ENCODE results near the gene MED12. TPM values are rescaled to one million over a fixed set of nuclear protein-coding genes. Genes with fewer than 3 reads are reported as not detected.

The MED12 gene
- total RNA-seq, 2 donors from 2014 or later = 29.4 to 82.3 TPM

DNA sequence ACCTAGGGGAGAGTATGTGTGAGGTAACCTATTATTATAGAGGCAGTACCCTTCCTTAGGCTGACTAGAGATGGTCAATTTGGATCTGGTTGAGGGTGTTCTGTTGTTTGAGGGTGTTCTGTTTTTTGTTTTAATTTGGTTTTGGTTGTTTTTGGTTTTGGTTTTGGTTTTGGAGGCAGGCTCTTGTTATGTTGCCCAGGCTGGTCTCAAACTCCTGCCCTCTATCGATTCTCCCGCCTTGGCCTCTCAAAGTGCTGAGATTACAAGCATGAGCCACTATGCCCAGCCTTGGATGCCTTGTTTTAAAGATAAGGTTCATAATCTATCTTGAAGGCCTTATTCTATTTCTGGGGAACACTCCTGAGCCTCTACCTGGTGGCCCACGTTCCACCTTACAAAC, 12.8 kb upstream of the MED12 start:
- TF ChIP-seq POLR2AphosphoS5 (IDR thresholded peaks at IDR 0.05) = no peak
- no peak for TF ChIP-seq POLR2A (IDR thresholded peaks at IDR 0.05)
- TF ChIP-seq, protein P1, sequence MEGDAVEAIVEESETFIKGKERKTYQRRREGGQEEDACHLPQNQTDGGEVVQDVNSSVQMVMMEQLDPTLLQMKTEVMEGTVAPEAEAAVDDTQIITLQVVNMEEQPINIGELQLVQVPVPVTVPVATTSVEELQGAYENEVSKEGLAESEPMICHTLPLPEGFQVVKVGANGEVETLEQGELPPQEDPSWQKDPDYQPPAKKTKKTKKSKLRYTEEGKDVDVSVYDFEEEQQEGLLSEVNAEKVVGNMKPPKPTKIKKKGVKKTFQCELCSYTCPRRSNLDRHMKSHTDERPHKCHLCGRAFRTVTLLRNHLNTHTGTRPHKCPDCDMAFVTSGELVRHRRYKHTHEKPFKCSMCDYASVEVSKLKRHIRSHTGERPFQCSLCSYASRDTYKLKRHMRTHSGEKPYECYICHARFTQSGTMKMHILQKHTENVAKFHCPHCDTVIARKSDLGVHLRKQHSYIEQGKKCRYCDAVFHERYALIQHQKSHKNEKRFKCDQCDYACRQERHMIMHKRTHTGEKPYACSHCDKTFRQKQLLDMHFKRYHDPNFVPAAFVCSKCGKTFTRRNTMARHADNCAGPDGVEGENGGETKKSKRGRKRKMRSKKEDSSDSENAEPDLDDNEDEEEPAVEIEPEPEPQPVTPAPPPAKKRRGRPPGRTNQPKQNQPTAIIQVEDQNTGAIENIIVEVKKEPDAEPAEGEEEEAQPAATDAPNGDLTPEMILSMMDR (IDR thresholded peaks at IDR 0.05) = no peak
- Histone ChIP-seq H3K27me3 (replicated peaks; ENCODE audit: insufficient read depth) (no peaks in the 10 kb centered on the region), H3K27ac (no peak overlapping the region), H3K36me3 (no peaks in the 10 kb centered on the region), H3K9me3 (no peaks in the 10 kb centered on the region), H3K4me3 (no peak overlapping the region), H3K4me1 (replicated peaks) (no peaks in the 10 kb centered on the region)
- no peak for DNase-seq (ENCODE audit: low spot score)
- 90% methylated on average over 3 of the region's 3 CpGs for WGBS
- intact Hi-C loops (cut with DNase I) = no loop called here

DNA sequence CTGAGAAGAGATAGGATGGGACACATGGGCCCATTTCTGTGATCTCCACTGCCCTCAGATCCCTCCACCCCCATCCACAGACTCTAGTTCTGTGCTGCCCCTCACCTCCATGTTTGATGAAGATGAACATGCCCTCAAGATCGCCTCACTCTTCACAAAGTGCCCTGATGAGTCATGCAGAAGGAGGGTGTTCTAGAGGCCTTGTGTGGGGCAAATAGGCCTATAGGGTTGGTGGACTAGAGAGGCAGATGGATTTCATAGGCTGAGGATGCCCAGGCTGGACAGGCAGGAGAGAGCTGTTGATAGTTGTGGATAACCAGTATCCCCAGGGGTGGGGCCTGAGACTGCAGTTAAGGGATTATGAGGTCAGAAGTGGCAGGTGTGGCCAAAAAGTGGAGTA, 12.0 kb upstream of the MED12 start, which contains the start of gene CXorf65:
CXorf65 (minus strand) TSS at position 314 of the 400 bp plus-strand sequence; CDS start at position 130, 184 bp downstream.
- WGBS = 100% methylated on average over 1 of the region's 1 CpG
- Histone ChIP-seq H3K9me3 (no peaks in the 10 kb centered on the region), H3K36me3 (no peaks in the 10 kb centered on the region), H3K27ac (no peak within 1 kb of the TSS), H3K4me1 (replicated peaks) (no peaks in the 10 kb centered on the region), H3K27me3 (replicated peaks; ENCODE audit: insufficient read depth) (no peaks in the 10 kb centered on the region), H3K4me3 (no peak within 1 kb of the TSS)
- no peak for DNase-seq (ENCODE audit: low spot score)
- TF ChIP-seq, protein P1 (IDR thresholded peaks at IDR 0.05) = no peak
- no peak for TF ChIP-seq POLR2A (IDR thresholded peaks at IDR 0.05)
- TF ChIP-seq POLR2AphosphoS5 (IDR thresholded peaks at IDR 0.05) = no peak
- intact Hi-C loops (cut with DNase I) = no loop called here

DNA sequence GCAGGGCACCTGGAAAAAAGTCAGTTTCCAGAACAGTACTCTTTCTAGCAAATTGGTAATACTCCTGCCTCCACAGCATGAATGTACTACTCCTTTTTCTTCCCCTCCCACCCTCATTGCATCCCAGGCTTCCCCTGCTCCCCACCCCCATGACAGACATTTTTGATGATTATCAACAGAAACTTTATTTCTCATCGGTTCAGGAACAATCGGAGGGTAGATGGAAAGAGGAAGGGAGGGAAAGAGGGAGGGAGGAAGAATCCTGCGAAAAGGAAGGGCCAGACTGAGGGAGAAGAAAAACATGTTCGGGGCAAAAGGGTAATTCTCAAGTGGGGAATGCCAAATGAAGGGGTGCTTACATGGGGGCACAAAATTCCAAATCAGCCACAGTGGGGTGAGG, 11.2 kb upstream of the MED12 start:
- H3K36me3 ChIP-seq = no peaks in the 10 kb centered on the region
- H3K4me1 ChIP-seq (replicated peaks) = no peaks in the 10 kb centered on the region
- H3K9me3 ChIP-seq = no peaks in the 10 kb centered on the region
- DNase-seq (ENCODE audit: low spot score) = no peak
- 59% methylated on average over 4 of the region's 4 CpGs for WGBS
- H3K27me3 ChIP-seq (replicated peaks; ENCODE audit: insufficient read depth) = no peaks in the 10 kb centered on the region
- H3K27ac ChIP-seq = no peak overlapping the region
- H3K4me3 ChIP-seq = no peak overlapping the region
- intact Hi-C loops (cut with DNase I) = no loop called here
- no peak for TF ChIP-seq POLR2AphosphoS5 (IDR thresholded peaks at IDR 0.05)
- no peak for TF ChIP-seq POLR2A (IDR thresholded peaks at IDR 0.05)
- TF ChIP-seq, protein P1 (IDR thresholded peaks at IDR 0.05) = no peak

DNA sequence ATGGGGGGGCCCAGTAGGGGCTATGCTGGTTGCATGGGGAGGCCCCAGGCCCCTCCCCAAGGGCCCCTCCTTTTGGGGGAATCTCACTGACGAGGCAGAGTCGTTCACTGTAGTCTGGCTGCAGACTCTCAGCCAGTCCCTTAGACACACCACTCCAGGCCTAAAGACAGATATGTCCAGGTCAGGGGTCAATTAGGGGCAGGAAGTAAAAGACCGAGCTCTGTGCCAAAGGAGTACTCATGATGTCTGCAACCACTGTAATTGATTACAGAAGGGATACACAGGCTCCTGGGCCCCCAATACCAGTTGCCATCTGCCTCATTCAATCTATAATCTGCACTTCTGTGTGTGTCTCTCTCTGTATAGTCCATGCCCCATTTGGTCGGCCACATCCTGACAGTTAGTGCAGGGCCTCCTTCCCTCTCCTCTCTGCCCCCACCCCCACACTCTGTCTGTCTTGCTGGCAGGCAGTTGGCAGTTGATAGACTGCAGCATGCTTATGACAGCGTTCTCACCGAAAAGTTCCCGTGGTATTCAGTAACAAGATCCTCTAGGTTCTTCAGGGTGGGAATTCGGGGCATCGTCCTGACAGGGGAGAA, 10.5 kb upstream of the MED12 start:
- no peak overlapping the region for H3K4me3 ChIP-seq
- H3K27ac ChIP-seq = no peak overlapping the region
- H3K27me3 ChIP-seq (replicated peaks; ENCODE audit: insufficient read depth) = no peaks in the 10 kb centered on the region
- WGBS = 30% methylated on average over 6 of the region's 9 CpGs
- TF ChIP-seq POLR2AphosphoS5 (IDR thresholded peaks at IDR 0.05) (no peak), POLR2A (IDR thresholded peaks at IDR 0.05) (no peak)
- TF ChIP-seq, protein P1 (IDR thresholded peaks at IDR 0.05) = no peak
- H3K36me3 ChIP-seq = no peaks in the 10 kb centered on the region
- no peaks in the 10 kb centered on the region for H3K4me1 ChIP-seq (replicated peaks)
- no peak for DNase-seq (ENCODE audit: low spot score)
- intact Hi-C loops (cut with DNase I) = no loop called here
- H3K9me3 ChIP-seq = no peaks in the 10 kb centered on the region

DNA sequence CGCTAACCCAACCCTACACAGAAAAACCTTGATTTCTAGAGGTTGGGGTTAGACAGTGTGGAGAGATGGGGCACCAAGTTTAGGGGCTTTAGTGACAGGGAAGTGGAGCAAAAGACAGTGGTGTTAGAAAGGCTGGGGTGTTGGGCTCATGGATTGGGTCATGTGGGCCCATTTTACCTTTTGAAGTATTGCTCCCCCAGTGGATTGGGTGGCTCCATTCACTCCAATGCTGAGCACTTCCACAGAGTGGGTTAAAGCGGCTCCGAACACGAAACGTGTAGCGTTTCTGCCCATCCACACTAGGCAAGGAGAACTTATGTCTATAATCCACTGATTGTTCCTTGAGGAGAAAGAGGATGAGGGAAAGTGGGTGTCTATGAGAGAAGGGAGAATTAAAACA, 9.3 kb upstream of the MED12 start:
- no peaks in the 10 kb centered on the region for H3K36me3 ChIP-seq
- no peak overlapping the region for H3K4me3 ChIP-seq
- no peak for DNase-seq (ENCODE audit: low spot score)
- H3K4me1 ChIP-seq (replicated peaks) = no peaks in the 10 kb centered on the region
- H3K27ac ChIP-seq = no peak overlapping the region
- WGBS = 91% methylated on average over 6 of the region's 6 CpGs
- intact Hi-C loops (cut with DNase I) = no loop called here
- TF ChIP-seq POLR2A (IDR thresholded peaks at IDR 0.05) = no peak
- TF ChIP-seq, protein P1 (IDR thresholded peaks at IDR 0.05) = no peak
- no peaks in the 10 kb centered on the region for H3K9me3 ChIP-seq
- H3K27me3 ChIP-seq (replicated peaks; ENCODE audit: insufficient read depth) = no peaks in the 10 kb centered on the region
